HEK293 (cell line): ENCODE data around the gene LRRC10B.

Experiments
- CTCF ChIA-PET: fragments of 350-600 bp; formaldehyde crosslinking; extraction: SDS; loops from one replicate; lab custom pipeline; 2021; ENCODE audit warnings: antibody characterized with exemption; lab: Yijun Ruan, JAX
- POLR2A ChIA-PET: fragments of 300-600 bp; formaldehyde crosslinking; extraction: SDS; loops from one replicate; lab custom pipeline; 2020; ENCODE audit warnings: antibody characterized with exemption, inconsistent platforms; lab: Yijun Ruan, JAX
- H3K27ac ChIP-seq: fragments of 200-500 bp; sonication (Bioruptor generic); 2 replicates; pipeline ENCODE4 v1.5.1; 2014; ENCODE audit warnings: low read depth, low read length, control low read depth, inconsistent platforms; ENCODE audit errors: extremely low read depth
- H3K36me3 ChIP-seq, 2 experiments: fragments of 200-500 bp in 1 of 2; sonication (Bioruptor generic) in 1 of 2; 1 replicate in 1 of 2; 2 replicates in 1 of 2; pipeline ENCODE4 v1.5.1; 2014 to 2017; ENCODE audit warnings: inconsistent platforms in 2 of 2, low read length in 2 of 2; ENCODE audit not compliant: control insufficient read depth in 2 of 2, insufficient read depth in 1 of 2
- H3K4me1 ChIP-seq: fragments of 200-500 bp; sonication (Bioruptor generic); 2 replicates; pipeline ENCODE4 v1.5.1; 2014; ENCODE audit warnings: mild to moderate bottlenecking, low read length, inconsistent platforms; ENCODE audit not compliant: control insufficient read depth, insufficient read depth
- H3K4me3 ChIP-seq: 2 replicates; pipeline ENCODE4 v1.5.1; 2011; ENCODE audit warnings: low read depth, mild to moderate bottlenecking, control low read depth, low read length, moderate library complexity
- H3K9me3 ChIP-seq: fragments of 200-500 bp; sonication (Bioruptor generic); 2 replicates; pipeline ENCODE4 v1.5.1; 2014; ENCODE audit warnings: low read depth, low read length, inconsistent platforms; ENCODE audit not compliant: control insufficient read depth, insufficient read depth
- GLIS2 ChIP-seq: fragments of 450-650 bp; formaldehyde crosslinking; IDR thresholded peaks from 2 replicates; pipeline ENCODE4 v1.5.1; 2016; ENCODE audit warnings: missing biosample characterization, missing genetic modification characterization
- ZNF2 ChIP-seq: fragments of 450-650 bp; formaldehyde crosslinking; IDR thresholded peaks from 2 replicates; pipeline ENCODE4 v1.5.1; 2016; ENCODE audit warnings: missing biosample characterization, missing genetic modification characterization
- ZNF239 ChIP-seq: fragments of 450-650 bp; formaldehyde crosslinking; IDR thresholded peaks from 2 replicates; pipeline ENCODE4 v1.5.1; 2016; ENCODE audit warnings: missing biosample characterization, missing genetic modification characterization
- ZNF266 ChIP-seq: fragments of 450-650 bp; formaldehyde crosslinking; IDR thresholded peaks from 2 replicates; pipeline ENCODE4 v1.5.1; 2016; ENCODE audit warnings: missing biosample characterization, missing genetic modification characterization, low read depth
- ZNF423 ChIP-seq: fragments of 450-650 bp; formaldehyde crosslinking; IDR thresholded peaks from 2 replicates; pipeline ENCODE4 v1.5.1; 2016; ENCODE audit warnings: missing biosample characterization, missing genetic modification characterization
- ZNF433 ChIP-seq: fragments of 450-650 bp; formaldehyde crosslinking; IDR thresholded peaks from 2 replicates; pipeline ENCODE4 v1.5.1; 2016; ENCODE audit warnings: missing biosample characterization, missing genetic modification characterization, low read depth
- ZNF76 ChIP-seq: fragments of 450-650 bp; formaldehyde crosslinking; IDR thresholded peaks from 2 replicates; pipeline ENCODE4; 2016; ENCODE audit warnings: low read depth, missing biosample characterization, missing genetic modification characterization, borderline replicate concordance
- ZSCAN30 ChIP-seq: fragments of 450-650 bp; IDR thresholded peaks from 2 replicates; pipeline ENCODE4 v1.5.1; 2018; ENCODE audit warnings: missing biosample characterization, mild to moderate bottlenecking, missing genetic modification characterization, moderate library complexity
- ZXDB ChIP-seq: fragments of 450-650 bp; formaldehyde crosslinking; IDR thresholded peaks from 2 replicates; pipeline ENCODE4 v1.5.1; 2016; ENCODE audit warnings: missing biosample characterization, missing genetic modification characterization
- TF ChIP-seq, protein P1 (sequence below): fragments of 450-650 bp; formaldehyde crosslinking; IDR thresholded peaks from 2 replicates; pipeline ENCODE4 v1.5.1; 2016; ENCODE audit warnings: missing biosample characterization, missing genetic modification characterization
- TF ChIP-seq, protein P2 (sequence below): fragments of 450-650 bp; formaldehyde crosslinking; IDR thresholded peaks from 2 replicates; pipeline ENCODE4; 2016; ENCODE audit warnings: missing biosample characterization, missing genetic modification characterization
- TF ChIP-seq, protein P3 (sequence below): fragments of 450-650 bp; formaldehyde crosslinking; IDR thresholded peaks from 2 replicates; pipeline ENCODE4 v1.5.1; 2016; ENCODE audit warnings: missing biosample characterization, missing genetic modification characterization

The LRRC10B gene

DNA sequence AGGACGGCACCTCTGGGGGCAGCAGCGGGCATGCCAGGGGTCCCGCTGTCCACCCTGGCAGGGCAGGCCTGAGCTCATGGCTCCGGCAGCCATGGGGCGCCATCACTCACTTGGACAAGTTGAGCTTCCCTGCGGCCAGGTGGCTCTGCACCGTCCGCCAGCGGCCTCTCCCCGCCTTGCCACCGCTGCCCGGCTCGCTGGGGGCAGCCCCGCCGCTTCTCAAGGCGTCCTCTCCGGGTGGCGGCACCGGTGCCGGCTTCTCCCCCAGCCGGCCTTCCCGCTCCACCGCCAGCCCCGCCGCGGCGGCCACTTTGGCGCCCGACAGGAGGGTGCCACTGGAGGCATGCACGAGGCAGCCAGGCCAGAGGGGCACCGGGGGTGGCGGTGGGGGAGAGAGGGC lies 37.4 kb downstream of the LRRC10B start:
- ChIA-PET CTCF (interaction anchor here (0.5 to 3.0 kb wide), 9 partner anchors 8 to 99 kb away, joined by 3 to 13 read pairs (median 4); no protein-coding TSS in a partner anchor), POLR2A (no interaction called here)
- Histone ChIP-seq H3K27ac (no peak overlapping the region), H3K36me3 (no peaks in the 10 kb centered on the region), H3K9me3 (no peaks in the 10 kb centered on the region), H3K4me1 (no peaks in the 10 kb centered on the region), H3K4me3 (no peak overlapping the region)
- no peak for TF ChIP-seq ZNF2 (tag by site-specific recombination)
- TF ChIP-seq ZNF76 (tag by site-specific recombination): no peak
- no peak for TF ChIP-seq ZNF433

GRCh38 chr11:61546663-61547062 lies 38.1 kb downstream of the LRRC10B start:
- no peak overlapping the region for H3K4me3 ChIP-seq
- no peaks in the 10 kb centered on the region for H3K4me1 ChIP-seq
- no peak overlapping the region for H3K27ac ChIP-seq
- POLR2A ChIA-PET: no interaction called here
- TF ChIP-seq, protein P1, sequence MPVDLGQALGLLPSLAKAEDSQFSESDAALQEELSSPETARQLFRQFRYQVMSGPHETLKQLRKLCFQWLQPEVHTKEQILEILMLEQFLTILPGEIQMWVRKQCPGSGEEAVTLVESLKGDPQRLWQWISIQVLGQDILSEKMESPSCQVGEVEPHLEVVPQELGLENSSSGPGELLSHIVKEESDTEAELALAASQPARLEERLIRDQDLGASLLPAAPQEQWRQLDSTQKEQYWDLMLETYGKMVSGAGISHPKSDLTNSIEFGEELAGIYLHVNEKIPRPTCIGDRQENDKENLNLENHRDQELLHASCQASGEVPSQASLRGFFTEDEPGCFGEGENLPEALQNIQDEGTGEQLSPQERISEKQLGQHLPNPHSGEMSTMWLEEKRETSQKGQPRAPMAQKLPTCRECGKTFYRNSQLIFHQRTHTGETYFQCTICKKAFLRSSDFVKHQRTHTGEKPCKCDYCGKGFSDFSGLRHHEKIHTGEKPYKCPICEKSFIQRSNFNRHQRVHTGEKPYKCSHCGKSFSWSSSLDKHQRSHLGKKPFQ: no peak
- CTCF ChIA-PET: no interaction called here
- no peaks in the 10 kb centered on the region for H3K36me3 ChIP-seq
- no peaks in the 10 kb centered on the region for H3K9me3 ChIP-seq

GRCh38 chr11:61547246-61547645 lies 38.7 kb downstream of the LRRC10B start:
- no peaks in the 10 kb centered on the region for H3K36me3 ChIP-seq
- CTCF ChIA-PET: interaction anchor here (1.1 kb wide), 1 partner anchor 15 kb away, joined by 3 read pairs; no protein-coding TSS in a partner anchor
- H3K9me3 ChIP-seq: no peaks in the 10 kb centered on the region
- H3K27ac ChIP-seq: no peak overlapping the region
- H3K4me3 ChIP-seq: no peak overlapping the region
- TF ChIP-seq ZNF266 (tag by site-specific recombination) (no peak), GLIS2 (tag by site-specific recombination) (no peak)
- POLR2A ChIA-PET: no interaction called here
- no peaks in the 10 kb centered on the region for H3K4me1 ChIP-seq

DNA sequence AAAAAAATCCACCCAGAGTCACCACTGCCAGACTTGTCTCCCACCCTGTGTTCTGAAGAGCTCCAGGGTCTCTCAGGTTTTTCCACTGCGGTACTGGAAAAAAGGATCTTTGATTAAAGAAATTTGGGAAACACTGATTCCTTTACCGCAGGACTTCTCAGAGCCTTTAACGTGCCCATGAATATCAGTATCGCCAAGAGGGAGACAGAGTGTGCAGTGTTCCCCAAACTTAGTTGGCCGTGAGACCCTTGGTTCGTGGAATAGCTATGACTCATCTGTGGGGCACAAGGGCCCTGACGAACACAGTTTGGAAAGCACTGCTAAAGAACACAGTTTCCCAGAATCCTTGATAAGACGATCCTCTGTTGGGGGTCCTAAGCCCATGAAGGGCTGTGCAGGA lies 40.6 kb downstream of the LRRC10B start:
- TF ChIP-seq ZSCAN30 (tag by site-specific recombination): no peak
- TF ChIP-seq, protein P2, sequence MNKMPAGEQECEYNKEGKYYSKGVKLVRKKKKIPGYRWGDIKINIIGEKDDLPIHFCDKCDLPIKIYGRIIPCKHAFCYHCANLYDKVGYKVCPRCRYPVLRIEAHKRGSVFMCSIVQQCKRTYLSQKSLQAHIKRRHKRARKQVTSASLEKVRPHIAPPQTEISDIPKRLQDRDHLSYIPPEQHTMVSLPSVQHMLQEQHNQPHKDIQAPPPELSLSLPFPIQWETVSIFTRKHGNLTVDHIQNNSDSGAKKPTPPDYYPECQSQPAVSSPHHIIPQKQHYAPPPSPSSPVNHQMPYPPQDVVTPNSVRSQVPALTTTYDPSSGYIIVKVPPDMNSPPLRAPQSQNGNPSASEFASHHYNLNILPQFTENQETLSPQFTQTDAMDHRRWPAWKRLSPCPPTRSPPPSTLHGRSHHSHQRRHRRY (tag by site-specific recombination): no peak
- peak; percentile 82 for TF ChIP-seq ZNF239
- TF ChIP-seq, protein P3, sequence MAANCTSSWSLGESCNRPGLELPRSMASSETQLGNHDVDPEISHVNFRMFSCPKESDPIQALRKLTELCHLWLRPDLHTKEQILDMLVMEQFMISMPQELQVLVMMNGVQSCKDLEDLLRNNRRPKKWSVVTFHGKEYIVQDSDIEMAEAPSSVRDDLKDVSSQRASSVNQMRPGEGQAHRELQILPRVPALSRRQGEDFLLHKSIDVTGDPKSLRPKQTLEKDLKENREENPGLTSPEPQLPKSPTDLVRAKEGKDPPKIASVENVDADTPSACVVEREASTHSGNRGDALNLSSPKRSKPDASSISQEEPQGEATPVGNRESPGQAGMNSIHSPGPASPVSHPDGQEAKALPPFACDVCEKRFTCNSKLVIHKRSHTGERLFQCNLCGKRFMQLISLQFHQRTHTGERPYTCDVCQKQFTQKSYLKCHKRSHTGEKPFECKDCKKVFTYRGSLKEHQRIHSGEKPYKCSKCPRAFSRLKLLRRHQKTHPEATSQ (tag by site-specific recombination): no peak
- TF ChIP-seq ZXDB: no peak
- no peak for TF ChIP-seq ZNF423 (tag by site-specific recombination)
- Histone ChIP-seq H3K9me3 (no peaks in the 10 kb centered on the region), H3K27ac (no peak overlapping the region), H3K36me3 (no peaks in the 10 kb centered on the region), H3K4me1 (no peaks in the 10 kb centered on the region), H3K4me3 (no peak overlapping the region)
- POLR2A ChIA-PET: no interaction called here
- CTCF ChIA-PET: interaction anchor here (0.6 kb wide), 1 partner anchor 33 kb away, joined by 3 read pairs; no protein-coding TSS in a partner anchor
